Daoy (cell line): Measurements from ENCODE around the gene KCNQ1OT1. TPM values are rescaled to one million over a fixed set of nuclear protein-coding genes. Genes with fewer than 3 reads are reported as not detected.

Source experiments
- DNase-seq: peaks from one replicate; pipeline ENCODE4 v3.0.0-alpha.2; 2015; ENCODE audit warnings: low read depth
- total RNA-seq: library from RNA; depleted of rRNA; stranded (reverse); fragments of >200 nt; shearing (Covaris generic); gene quantifications from 2 replicates; pipeline ENCODE4 v1.2.3, GENCODE V29; 2014

KCNQ1OT1 gene
- total RNA-seq, 1 experiment from 2014 or later: 1.1 TPM

- DNase-seq: no peak
These were observed 29.9 kb downstream of the KCNQ1OT1 start for GRCh38 chr11:2669634-2670469.

- no peak for DNase-seq
These were observed 30.9 kb downstream of the KCNQ1OT1 start for GRCh38 chr11:2668876-2669275.

- no peak for DNase-seq
These were observed 31.9 kb downstream of the KCNQ1OT1 start for GRCh38 chr11:2667940-2668339.

GRCh38 chr11:2666828-2667570, 32.8 kb downstream of the KCNQ1OT1 start:
- DNase-seq: no peak

- DNase-seq: no peak
These were observed 33.4 kb downstream of the KCNQ1OT1 start for GRCh38 chr11:2666401-2666741.

- no peak for DNase-seq
These were observed 34.0 kb downstream of the KCNQ1OT1 start for GRCh38 chr11:2665526-2666400.

GRCh38 chr11:2664791-2665525, 34.8 kb downstream of the KCNQ1OT1 start:
- DNase-seq: no peak

- DNase-seq: no peak
These were observed 35.4 kb downstream of the KCNQ1OT1 start for GRCh38 chr11:2664376-2664775.

- no peak for DNase-seq
These were observed 35.9 kb downstream of the KCNQ1OT1 start for GRCh38 chr11:2663915-2664314.

GRCh38 chr11:2663506-2663905, 36.3 kb downstream of the KCNQ1OT1 start:
- no peak for DNase-seq

- no peak for DNase-seq
These were observed 37.1 kb downstream of the KCNQ1OT1 start for GRCh38 chr11:2662430-2663299.

GRCh38 chr11:2662024-2662312, 37.8 kb downstream of the KCNQ1OT1 start:
- DNase-seq: no peak

- DNase-seq: no peak
These were observed 38.4 kb downstream of the KCNQ1OT1 start for GRCh38 chr11:2661173-2662023.

- no peak for DNase-seq
These were observed 39.3 kb downstream of the KCNQ1OT1 start for GRCh38 chr11:2660357-2660939.

- no peak for DNase-seq
These were observed 42.0 kb downstream of the KCNQ1OT1 start for GRCh38 chr11:2657697-2658284.

GRCh38 chr11:2656859-2657258, 42.9 kb downstream of the KCNQ1OT1 start:
- no peak for DNase-seq

- DNase-seq: peak; percentile 75
These were observed 43.8 kb downstream of the KCNQ1OT1 start for GRCh38 chr11:2655834-2656622.
